ENCODE results near the gene FBXL20.
A peak's percentile ranks its signal among the peaks of the same experiment; 100 is the strongest.
"Not testable (repeated sequence)": the region's sequence is repeated elsewhere in the genome, so short reads cannot be mapped to it uniquely, and the experiment has no call there.

The FBXL20 gene, protein sequence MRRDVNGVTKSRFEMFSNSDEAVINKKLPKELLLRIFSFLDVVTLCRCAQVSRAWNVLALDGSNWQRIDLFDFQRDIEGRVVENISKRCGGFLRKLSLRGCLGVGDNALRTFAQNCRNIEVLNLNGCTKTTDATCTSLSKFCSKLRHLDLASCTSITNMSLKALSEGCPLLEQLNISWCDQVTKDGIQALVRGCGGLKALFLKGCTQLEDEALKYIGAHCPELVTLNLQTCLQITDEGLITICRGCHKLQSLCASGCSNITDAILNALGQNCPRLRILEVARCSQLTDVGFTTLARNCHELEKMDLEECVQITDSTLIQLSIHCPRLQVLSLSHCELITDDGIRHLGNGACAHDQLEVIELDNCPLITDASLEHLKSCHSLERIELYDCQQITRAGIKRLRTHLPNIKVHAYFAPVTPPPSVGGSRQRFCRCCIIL

DNA sequence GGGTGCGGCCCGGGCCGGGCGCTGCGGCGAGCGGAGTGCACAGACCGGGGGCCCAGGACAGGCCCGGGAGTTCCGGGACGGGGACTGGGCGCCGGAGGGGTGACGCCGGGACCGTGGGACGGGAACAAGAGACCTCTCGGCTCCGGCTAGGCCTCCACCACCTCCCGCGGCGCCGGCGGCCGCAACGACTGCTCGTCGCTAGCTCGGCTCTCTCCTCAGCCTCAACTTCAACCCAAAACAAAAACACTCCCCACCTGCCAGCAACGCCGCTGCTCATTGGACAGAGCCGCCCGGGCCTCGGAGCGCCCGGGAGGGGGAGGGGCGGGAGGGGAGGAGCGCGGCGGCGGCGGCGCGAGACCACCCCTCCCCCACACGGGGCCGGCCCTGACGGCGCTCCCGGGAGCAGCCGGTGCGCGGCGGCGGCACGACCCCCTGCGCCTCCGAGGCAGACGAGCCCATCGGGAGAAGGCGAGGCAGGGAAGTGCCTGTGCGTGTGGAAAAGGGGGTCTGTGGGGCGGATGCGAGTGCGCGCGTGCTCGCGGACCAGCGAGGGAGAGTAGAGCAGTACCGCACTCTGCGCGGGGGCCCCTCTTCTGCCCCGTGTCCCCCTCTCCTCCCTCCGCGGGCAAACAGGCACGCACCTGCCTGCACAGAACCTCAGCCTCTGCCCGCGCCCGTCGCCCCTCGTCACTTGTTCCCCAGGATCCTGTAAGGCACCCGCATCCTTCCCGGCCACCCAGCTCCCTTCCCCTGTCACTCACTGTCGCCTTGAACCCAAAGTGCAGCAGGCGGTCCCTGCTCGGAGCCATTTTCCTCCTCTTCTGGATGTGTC, at the start of gene FBXL20:
Gene FBXL20 (minus strand): TSS at position 215 of the 832 bp plus-strand sequence. CDS start 224 bp downstream, outside the sequence.
- H3K4me3 ChIP-seq (ENCODE audit: low read depth, low read length), result peak within 1 kb of the TSS; percentile 83
- TF ChIP-seq, protein P1, sequence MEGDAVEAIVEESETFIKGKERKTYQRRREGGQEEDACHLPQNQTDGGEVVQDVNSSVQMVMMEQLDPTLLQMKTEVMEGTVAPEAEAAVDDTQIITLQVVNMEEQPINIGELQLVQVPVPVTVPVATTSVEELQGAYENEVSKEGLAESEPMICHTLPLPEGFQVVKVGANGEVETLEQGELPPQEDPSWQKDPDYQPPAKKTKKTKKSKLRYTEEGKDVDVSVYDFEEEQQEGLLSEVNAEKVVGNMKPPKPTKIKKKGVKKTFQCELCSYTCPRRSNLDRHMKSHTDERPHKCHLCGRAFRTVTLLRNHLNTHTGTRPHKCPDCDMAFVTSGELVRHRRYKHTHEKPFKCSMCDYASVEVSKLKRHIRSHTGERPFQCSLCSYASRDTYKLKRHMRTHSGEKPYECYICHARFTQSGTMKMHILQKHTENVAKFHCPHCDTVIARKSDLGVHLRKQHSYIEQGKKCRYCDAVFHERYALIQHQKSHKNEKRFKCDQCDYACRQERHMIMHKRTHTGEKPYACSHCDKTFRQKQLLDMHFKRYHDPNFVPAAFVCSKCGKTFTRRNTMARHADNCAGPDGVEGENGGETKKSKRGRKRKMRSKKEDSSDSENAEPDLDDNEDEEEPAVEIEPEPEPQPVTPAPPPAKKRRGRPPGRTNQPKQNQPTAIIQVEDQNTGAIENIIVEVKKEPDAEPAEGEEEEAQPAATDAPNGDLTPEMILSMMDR (IDR thresholded peaks at IDR 0.05; ENCODE audit: low read depth, low read length), result no peak
- in situ Hi-C loops (cut with HindIII; ENCODE audit: low sequenced_read_pairs), result no loop called here
- DNase-seq (ENCODE audit: low read depth, low spot score), result peak; percentile 90

GRCh38 chr17:39450847-39451581, 49.6 kb upstream of the FBXL20 start, which contains the start of gene MED1:
TSS of gene MED1 (minus strand) at chr17:39451263. CDS start at chr17:39451062, 201 bp downstream.
- TF ChIP-seq, protein P1 (IDR thresholded peaks at IDR 0.05; ENCODE audit: low read depth, low read length), result no peak
- in situ Hi-C loops (cut with HindIII; ENCODE audit: low sequenced_read_pairs), result no loop called here
- peak; percentile 98 for DNase-seq (ENCODE audit: low read depth, low spot score)
- peak within 1 kb of the TSS; percentile 99 for H3K4me3 ChIP-seq (ENCODE audit: low read depth, low read length)

- in situ Hi-C loops (cut with HindIII; ENCODE audit: low sequenced_read_pairs), result no loop called here
- DNase-seq (ENCODE audit: low read depth, low spot score), result no peak
- peak overlapping the region; percentile 99 for H3K4me3 ChIP-seq (ENCODE audit: low read depth, low read length)
- TF ChIP-seq, protein P1 (IDR thresholded peaks at IDR 0.05; ENCODE audit: low read depth, low read length), result no peak
Measured at GRCh38 chr17:39450051-39450450, 48.6 kb upstream of the FBXL20 start.

DNA sequence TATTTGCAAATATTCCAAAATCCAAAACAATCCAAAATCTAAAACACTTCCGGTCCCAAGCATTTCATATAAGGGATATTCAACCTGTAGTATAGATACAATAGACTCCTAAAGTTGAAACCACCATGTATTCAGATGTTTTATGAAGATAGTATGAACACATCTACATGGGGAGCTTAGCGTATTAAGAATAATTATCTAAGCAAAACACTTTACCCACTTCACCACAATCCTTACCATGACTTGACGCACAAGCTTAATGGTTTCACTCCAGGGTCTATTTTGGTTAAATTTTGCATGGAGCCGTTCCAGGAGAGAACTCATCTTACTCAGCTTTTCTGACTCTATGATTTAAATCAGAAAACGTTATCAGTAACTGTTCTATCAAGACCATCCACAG, 46.1 kb upstream of the FBXL20 start:
- DNase-seq (ENCODE audit: low read depth, low spot score), result no peak
- in situ Hi-C loops (cut with HindIII; ENCODE audit: low sequenced_read_pairs), result no loop called here
- H3K4me3 ChIP-seq (ENCODE audit: low read depth, low read length), result no peak overlapping the region
- TF ChIP-seq, protein P1 (IDR thresholded peaks at IDR 0.05; ENCODE audit: low read depth, low read length), result no peak

GRCh38 chr17:39443326-39443725, 41.9 kb upstream of the FBXL20 start:
- DNase-seq (ENCODE audit: low read depth, low spot score), result no peak
- no peak overlapping the region for H3K4me3 ChIP-seq (ENCODE audit: low read depth, low read length)
- in situ Hi-C loops (cut with HindIII; ENCODE audit: low sequenced_read_pairs), result no loop called here
- TF ChIP-seq, protein P1 (IDR thresholded peaks at IDR 0.05; ENCODE audit: low read depth, low read length), result no peak

GRCh38 chr17:39439868-39440267, 38.4 kb upstream of the FBXL20 start:
- DNase-seq (ENCODE audit: low read depth, low spot score); in situ Hi-C loops (cut with HindIII; ENCODE audit: low sequenced_read_pairs): not testable (repeated sequence)

More at GRCh38 chr17:39439868-39440267, 38.4 kb upstream of the FBXL20 start:
- H3K4me3 ChIP-seq (ENCODE audit: low read depth, low read length), result not testable (repeated sequence)

All from astrocyte of the spinal cord (primary cell).